Uterus (tissue), 2 donors: ENCODE measurements around the gene FZD1.

Source experiments
- CTCF ChIP-seq, 4 experiments: fragments of 200-600 bp in 2 of 4; fragments of 450-650 bp in 2 of 4; sonication (generic) in 2 of 4; IDR thresholded peaks; one replicate each; pipeline ENCODE4 v1.5.1; 2016 to 2019; ENCODE audit warnings: antibody characterized with exemption in 4 of 4, mild to moderate bottlenecking in 2 of 4, moderate library complexity in 1 of 4
- POLR2A ChIP-seq, 2 donors: fragments of 450-650 bp; IDR thresholded peaks; one replicate each; pipeline ENCODE4 v1.6.1; 2016; ENCODE audit warnings: antibody characterized with exemption in 2 of 2, mild to moderate bottlenecking in 1 of 2, moderate library complexity in 1 of 2

GRCh38 chr7:91239171-91239604 is 25.0 kb upstream of the FZD1 start:
- TF ChIP-seq CTCF (IDR thresholded peaks at IDR 0.05) = no peak
- no peak for TF ChIP-seq POLR2A (IDR thresholded peaks at IDR 0.05)
